ENCODE measurements around the gene PARD3.
"Not testable (repeated sequence)": the region's sequence is repeated elsewhere in the genome, so short reads cannot be mapped to it uniquely, and the experiment has no call there.

PARD3 gene

GRCh38 chr10:34815185-34816084 lies at the start of gene PARD3:
Gene PARD3 (minus strand): TSS chr10:34815296. CDS start chr10:34814995, 301 bp downstream.
- peak; percentile 33 for DNase-seq

- DNase-seq, result no peak
Observed at GRCh38 chr10:34864149-34865067, 49.3 kb upstream of the PARD3 start.

- DNase-seq, result peak; percentile 17
Observed at GRCh38 chr10:34862892-34863291, 47.8 kb upstream of the PARD3 start.

- no peak for DNase-seq
Observed at GRCh38 chr10:34861293-34862021, 46.4 kb upstream of the PARD3 start.

- no peak for DNase-seq
Observed at GRCh38 chr10:34859170-34859569, 44.1 kb upstream of the PARD3 start.

GRCh38 chr10:34858003-34858402 lies 42.9 kb upstream of the PARD3 start:
- DNase-seq, result no peak

GRCh38 chr10:34854147-34854601 lies 39.1 kb upstream of the PARD3 start:
- no peak for DNase-seq

- DNase-seq, result no peak
Observed at GRCh38 chr10:34853357-34853756, 38.3 kb upstream of the PARD3 start.

GRCh38 chr10:34850558-34850957 lies 35.5 kb upstream of the PARD3 start:
- no peak for DNase-seq

- DNase-seq, result no peak
Observed at GRCh38 chr10:34850036-34850435, 34.9 kb upstream of the PARD3 start.

- DNase-seq, result no peak
Observed at GRCh38 chr10:34845070-34845469, 30.0 kb upstream of the PARD3 start.

- DNase-seq, result no peak
Observed at GRCh38 chr10:34844448-34844847, 29.4 kb upstream of the PARD3 start.

- not testable (repeated sequence) for DNase-seq
Observed at GRCh38 chr10:34843470-34843869, 28.4 kb upstream of the PARD3 start.

GRCh38 chr10:34838366-34838900 lies 23.3 kb upstream of the PARD3 start:
- no peak for DNase-seq

GRCh38 chr10:34835908-34836508 lies 20.9 kb upstream of the PARD3 start:
- no peak for DNase-seq

- DNase-seq, result no peak
Observed at GRCh38 chr10:34834274-34834673, 19.2 kb upstream of the PARD3 start.

GRCh38 chr10:34830217-34830822 lies 15.2 kb upstream of the PARD3 start:
- DNase-seq, result no peak

GRCh38 chr10:34826857-34827766 lies 12.0 kb upstream of the PARD3 start:
- no peak for DNase-seq

GRCh38 chr10:34826221-34826620 lies 11.1 kb upstream of the PARD3 start:
- DNase-seq, result no peak

GRCh38 chr10:34825414-34825813 lies 10.3 kb upstream of the PARD3 start:
- no peak for DNase-seq

- DNase-seq, result no peak
Observed at GRCh38 chr10:34824870-34825269, 9.8 kb upstream of the PARD3 start.

All from SHP77 treated with DMSO at 0.1 percent for 48 hours (cell line).